NCI-H446 treated with DMSO at 0.1 percent for 48 hours (cell line): Measurements from ENCODE around the gene MAGEB3.
"Not testable (repeated sequence)": the region's sequence is repeated elsewhere in the genome, so short reads cannot be mapped to it uniquely, and the experiment has no call there.

Source experiments
- DNase-seq: peaks from one replicate; lab custom pipeline; 2025; lab: John Stamatoyannopoulos, UW

Gene MAGEB3, protein sequence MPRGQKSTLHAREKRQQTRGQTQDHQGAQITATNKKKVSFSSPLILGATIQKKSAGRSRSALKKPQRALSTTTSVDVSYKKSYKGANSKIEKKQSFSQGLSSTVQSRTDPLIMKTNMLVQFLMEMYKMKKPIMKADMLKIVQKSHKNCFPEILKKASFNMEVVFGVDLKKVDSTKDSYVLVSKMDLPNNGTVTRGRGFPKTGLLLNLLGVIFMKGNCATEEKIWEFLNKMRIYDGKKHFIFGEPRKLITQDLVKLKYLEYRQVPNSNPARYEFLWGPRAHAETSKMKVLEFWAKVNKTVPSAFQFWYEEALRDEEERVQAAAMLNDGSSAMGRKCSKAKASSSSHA

GRCh38 chrX:30230395-30230794 lies at the start of gene MAGEB3:
Gene MAGEB3 (plus strand): TSS chrX:30230657. CDS start chrX:30235925, 5,268 bp downstream.
- no peak for DNase-seq

GRCh38 chrX:30181353-30181752 lies 49.1 kb upstream of the MAGEB3 start:
- DNase-seq, result no peak

- no peak for DNase-seq
These were observed 46.9 kb upstream of the MAGEB3 start for GRCh38 chrX:30183554-30183953.

- no peak for DNase-seq
These were observed 40.0 kb upstream of the MAGEB3 start for GRCh38 chrX:30190426-30190825.

DNA sequence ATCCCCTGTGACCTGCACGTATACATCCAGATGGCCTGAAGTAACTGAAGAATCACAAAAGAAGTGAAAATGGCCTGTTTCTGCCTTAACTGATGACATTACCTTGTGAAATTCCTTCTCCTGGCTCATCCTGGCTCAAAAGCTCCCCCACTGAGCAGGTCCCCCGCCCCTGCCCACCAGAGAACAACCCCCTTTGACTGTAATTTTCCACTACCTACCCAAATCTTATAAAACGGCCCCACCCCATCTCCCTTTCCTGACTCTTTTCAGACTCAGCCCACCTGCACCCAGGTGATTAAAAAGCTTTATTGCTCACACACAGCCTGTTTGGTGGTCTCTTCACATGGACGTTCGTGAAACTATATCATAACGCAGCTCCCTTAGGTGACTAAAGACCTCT lies 36.5 kb upstream of the MAGEB3 start:
- DNase-seq, result not testable (repeated sequence)

DNA sequence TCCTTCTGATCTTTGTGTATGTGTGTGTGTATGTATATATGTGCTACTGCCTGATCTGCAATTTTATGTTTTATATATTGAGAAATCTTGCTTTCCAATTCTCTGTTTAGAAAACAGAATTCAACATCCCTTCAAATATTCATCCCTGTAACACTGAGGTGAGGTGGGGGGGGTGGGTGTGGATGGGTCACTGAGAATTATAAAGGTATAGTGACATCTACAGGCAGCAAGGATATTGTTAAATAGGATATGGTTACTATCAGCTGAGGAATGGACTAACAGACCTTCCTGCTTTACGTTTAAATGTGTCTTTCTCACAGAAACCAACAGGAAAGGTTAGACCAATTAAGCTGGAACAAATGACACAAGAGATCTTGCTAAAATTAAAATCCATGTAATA lies 34.1 kb upstream of the MAGEB3 start:
- no peak for DNase-seq

- DNase-seq, result no peak
These were observed 18.3 kb upstream of the MAGEB3 start for GRCh38 chrX:30212172-30212571.

- no peak for DNase-seq
These were observed 15.1 kb upstream of the MAGEB3 start, which contains the start of gene MAGEB2 for GRCh38 chrX:30215357-30215843. Gene MAGEB2 (plus strand): TSS chrX:30215563. CDS start chrX:30218581, 3,018 bp downstream.

- no peak for DNase-seq
These were observed 13.0 kb upstream of the MAGEB3 start for GRCh38 chrX:30217465-30217864.

DNA sequence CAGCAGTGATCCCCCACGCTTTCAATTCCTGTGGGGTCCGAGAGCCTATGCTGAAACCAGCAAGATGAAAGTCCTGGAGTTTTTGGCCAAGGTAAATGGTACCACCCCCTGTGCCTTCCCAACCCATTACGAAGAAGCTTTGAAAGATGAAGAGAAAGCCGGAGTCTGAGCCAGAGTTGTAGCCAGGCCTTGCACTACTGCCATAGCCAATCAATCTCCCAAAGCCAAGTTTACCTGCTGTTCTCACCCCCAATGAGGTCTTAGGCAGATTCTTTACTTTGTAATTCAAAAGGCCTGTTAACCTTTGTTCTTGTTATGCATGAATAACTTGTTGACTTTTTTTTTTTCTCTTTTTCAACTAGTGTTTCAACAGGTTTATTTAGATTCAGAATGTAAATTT lies 11.1 kb upstream of the MAGEB3 start:
- DNase-seq, result no peak

- no peak for DNase-seq
These were observed 9.8 kb upstream of the MAGEB3 start for GRCh38 chrX:30220661-30221060.

DNA sequence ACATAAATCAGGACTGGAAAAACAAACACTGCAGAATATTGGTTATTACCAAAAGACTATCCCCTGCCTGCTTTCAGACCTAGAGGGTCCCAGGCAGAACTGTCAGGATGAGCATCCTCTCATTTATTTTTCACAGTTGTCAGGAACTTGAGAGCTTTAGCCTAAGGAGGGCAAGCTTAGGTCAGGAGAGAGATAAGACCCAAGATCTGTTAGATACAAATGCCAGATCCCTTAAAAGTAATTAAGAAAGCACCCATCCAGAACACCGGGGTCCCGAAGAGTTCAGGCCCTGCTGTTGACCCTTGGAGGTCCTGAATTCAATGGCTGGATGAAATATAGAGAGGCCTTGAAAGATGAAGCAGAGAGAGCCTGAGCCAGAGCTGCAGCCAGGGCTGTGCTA lies 5.9 kb upstream of the MAGEB3 start:
- no peak for DNase-seq

DNA sequence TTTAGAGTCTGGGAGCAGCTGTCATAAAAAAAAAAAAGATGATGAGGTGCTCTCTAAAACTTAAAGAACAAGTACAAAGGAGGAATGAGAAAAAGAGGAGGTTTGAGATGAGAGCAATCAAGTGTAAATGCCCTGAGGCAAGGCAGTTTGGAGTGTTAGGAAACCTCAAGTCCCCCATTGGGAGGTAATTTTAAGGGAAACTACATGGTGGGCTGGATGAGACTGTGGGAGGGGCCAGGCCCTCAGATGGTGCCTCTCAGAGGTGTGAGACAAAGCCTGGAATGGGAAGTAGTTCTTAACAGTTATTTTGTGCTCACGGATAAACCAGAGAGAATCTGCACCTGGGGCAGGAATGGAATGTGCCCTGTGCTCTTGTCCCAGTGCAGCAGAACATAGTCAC lies 1.9 kb upstream of the MAGEB3 start:
- no peak for DNase-seq

DNA sequence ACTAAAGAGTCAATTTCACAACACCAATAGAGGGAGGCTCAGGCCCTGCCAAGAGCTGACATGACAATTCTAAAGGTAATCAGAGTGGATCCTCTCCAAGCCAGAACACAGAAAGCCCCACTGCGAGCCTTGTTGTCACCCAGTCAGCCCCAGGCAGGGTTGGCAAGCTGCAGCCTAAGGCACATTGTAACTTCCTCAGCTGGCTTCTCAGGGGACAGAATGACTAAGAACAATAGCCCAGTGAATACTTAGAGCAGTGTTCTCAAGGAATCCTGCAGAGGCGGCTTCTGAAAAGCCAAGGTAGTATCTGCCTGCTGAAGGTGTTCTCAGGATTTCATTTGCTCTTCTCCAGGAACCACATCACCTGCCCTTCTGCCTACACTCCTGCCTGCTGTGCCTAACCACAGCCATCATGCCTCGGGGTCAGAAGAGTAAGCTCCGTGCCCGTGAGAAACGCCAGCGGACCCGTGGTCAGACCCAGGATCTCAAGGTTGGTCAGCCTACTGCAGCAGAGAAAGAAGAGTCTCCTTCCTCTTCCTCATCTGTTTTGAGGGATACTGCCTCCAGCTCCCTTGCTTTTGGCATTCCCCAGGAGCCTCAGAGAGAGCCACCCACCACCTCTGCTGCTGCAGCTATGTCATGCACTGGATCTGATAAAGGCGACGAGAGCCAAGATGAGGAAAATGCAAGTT lies 11.4 kb downstream of the MAGEB3 start, which contains the start of gene MAGEB4:
Gene MAGEB4 (plus strand): TSS at position 277 of the 692 bp plus-strand sequence. CDS start 136 bp downstream, at position 413.
- no peak for DNase-seq

- DNase-seq, result no peak
These were observed 16.5 kb downstream of the MAGEB3 start, which contains the start of gene MAGEB1 for GRCh38 chrX:30246769-30247489. Gene MAGEB1 (plus strand): TSS chrX:30247146. CDS start chrX:30250494, 3,348 bp downstream.

- no peak for DNase-seq
These were observed 18.4 kb downstream of the MAGEB3 start for GRCh38 chrX:30248854-30249253.

GRCh38 chrX:30253257-30253656 lies 22.8 kb downstream of the MAGEB3 start:
- DNase-seq, result no peak

- no peak for DNase-seq
These were observed 29.5 kb downstream of the MAGEB3 start for GRCh38 chrX:30259927-30260326.

DNA sequence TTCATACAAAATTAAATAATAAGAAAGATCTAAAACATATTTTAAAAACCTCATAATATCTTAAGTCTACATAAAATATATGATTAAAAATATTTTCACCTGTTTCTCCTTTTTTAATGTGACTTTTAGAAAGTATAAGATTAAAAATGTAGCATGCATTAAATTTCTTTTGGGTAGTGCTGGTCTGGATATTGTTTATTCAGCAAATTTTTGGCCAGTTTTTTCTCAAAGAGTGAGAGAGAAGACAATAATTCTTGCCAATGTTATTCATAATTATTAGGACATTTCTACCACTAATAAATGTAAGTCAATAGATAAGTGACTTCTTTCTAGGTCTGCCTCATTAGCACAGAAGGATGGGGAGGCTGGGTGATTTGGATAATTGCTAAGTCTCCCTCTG lies 30.6 kb downstream of the MAGEB3 start:
- no peak for DNase-seq

DNA sequence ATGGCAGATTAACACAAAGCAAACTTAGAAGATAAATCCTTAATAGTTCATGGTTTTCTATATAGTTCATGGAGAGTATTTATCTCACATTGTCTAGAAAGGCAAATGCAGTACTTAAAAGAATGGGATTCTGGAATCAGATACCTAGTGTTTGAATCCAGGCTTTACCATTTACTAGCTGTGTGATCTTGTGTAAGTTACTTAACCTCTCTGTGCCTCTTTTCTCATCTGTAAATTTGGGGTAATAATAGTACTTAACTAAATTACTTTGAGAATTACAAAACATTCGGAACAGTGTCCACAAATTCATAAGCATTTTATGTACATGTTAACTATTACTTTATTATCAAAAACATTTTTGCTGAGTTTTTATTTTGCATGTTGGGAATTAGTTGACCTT lies 32.3 kb downstream of the MAGEB3 start:
- DNase-seq, result no peak

DNA sequence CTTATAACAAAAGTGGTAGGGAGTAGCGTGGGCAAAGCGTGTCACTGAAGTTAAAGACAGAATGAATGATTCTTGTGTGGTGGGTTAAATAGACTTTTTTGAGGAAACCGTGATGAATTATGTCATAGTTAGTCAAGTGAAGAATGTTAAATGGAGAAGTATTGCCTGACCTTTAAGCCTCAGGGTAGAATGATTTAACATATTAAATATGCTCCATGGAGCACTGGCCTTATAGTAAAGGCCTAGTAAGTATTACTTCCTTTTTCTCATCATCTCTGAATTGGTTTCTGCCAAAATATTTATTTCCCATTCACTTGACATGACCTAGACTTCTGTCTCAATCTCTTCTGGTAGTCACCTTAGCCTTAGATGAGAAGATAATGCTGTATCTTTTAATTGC lies 40.2 kb downstream of the MAGEB3 start:
- no peak for DNase-seq

DNA sequence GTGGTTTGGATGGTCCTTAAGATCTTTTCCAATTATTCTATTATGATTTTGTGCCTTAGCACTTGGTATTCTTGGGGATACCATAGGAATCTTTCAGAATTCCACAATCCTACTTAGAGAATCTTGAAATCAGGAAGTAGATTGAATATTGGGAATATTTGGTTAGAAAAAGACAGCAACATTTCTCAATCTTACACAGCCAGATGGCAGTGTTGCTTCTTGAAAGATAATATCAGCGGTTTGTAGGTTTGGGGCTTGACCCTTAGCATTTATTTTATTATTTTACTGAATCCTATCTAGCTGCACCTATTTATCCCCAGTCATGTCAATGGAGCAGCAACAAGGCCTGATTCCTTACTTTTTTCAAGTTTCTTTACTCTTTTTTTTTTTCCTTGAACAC lies 45.0 kb downstream of the MAGEB3 start:
- no peak for DNase-seq
